Measurements from ENCODE around the gene CHI3L2. TPM values are rescaled to one million over a fixed set of nuclear protein-coding genes. Genes with fewer than 3 reads are reported as not detected.

The CHI3L2 gene
- total and polyA plus RNA-seq, 7 donors, result 0.24 to 2.2 (median 0.42) TPM

- no peaks in the 10 kb centered on the region for H3K9me3 ChIP-seq
- H3K36me3 ChIP-seq (ENCODE audit: insufficient read depth in 1 of 2, low read depth in 1 of 2), result no peaks in the 10 kb centered on the region
- WGBS, 3 donors, result 81 to 90% (median 83%) methylated on average over 5 of the region's 5 CpGs
- ATAC-seq (no peak), DNase-seq (no peak)
- no peaks in the 10 kb centered on the region for H3K4me1 ChIP-seq
- TF ChIP-seq CTCF (IDR thresholded peaks at IDR 0.05), result no peak
- intact Hi-C loops (cut with DNase I), result no loop called here
- H3K27ac ChIP-seq, result no peak overlapping the region
- H3K4me3 ChIP-seq, result no peak overlapping the region
- H3K27me3 ChIP-seq (ENCODE audit: insufficient read depth in 3 of 3, low read length in 2 of 3), result no peaks in the 10 kb centered on the region
These were observed 10.7 kb downstream of the CHI3L2 start for GRCh38 chr1:111238056-111238795.

GRCh38 chr1:111241797-111242196 is 14.3 kb downstream of the CHI3L2 start:
- Histone ChIP-seq H3K27me3 (ENCODE audit: insufficient read depth in 3 of 3, low read length in 2 of 3) (no peaks in the 10 kb centered on the region), H3K4me3 (no peak overlapping the region), H3K36me3 (ENCODE audit: insufficient read depth in 1 of 2, low read depth in 1 of 2) (no peaks in the 10 kb centered on the region), H3K4me1 (no peaks in the 10 kb centered on the region), H3K9me3 (no peaks in the 10 kb centered on the region), H3K27ac (no peak overlapping the region)
- no peak for TF ChIP-seq CTCF (IDR thresholded peaks at IDR 0.05)
- 74 to 95% (median 83%) methylated on average over 2 of the region's 2 CpGs for WGBS, 3 donors
- no peak for ATAC-seq
- intact Hi-C loops (cut with DNase I), result no loop called here
- DNase-seq, result no peak

GRCh38 chr1:111242805-111243523 is 15.5 kb downstream of the CHI3L2 start:
- Histone ChIP-seq H3K27ac (no peak overlapping the region), H3K9me3 (no peaks in the 10 kb centered on the region), H3K4me3 (no peak overlapping the region), H3K36me3 (ENCODE audit: insufficient read depth in 1 of 2, low read depth in 1 of 2) (no peaks in the 10 kb centered on the region), H3K4me1 (no peaks in the 10 kb centered on the region), H3K27me3 (ENCODE audit: insufficient read depth in 3 of 3, low read length in 2 of 3) (no peaks in the 10 kb centered on the region)
- no peak for DNase-seq
- intact Hi-C loops (cut with DNase I), result no loop called here
- no peak for TF ChIP-seq CTCF (IDR thresholded peaks at IDR 0.05)
- no peak for ATAC-seq
- WGBS, 3 donors, result 50 to 55% (median 52%) methylated on average over 4 of the region's 4 CpGs

- ATAC-seq (no peak), DNase-seq (no peak)
- no peak overlapping the region for H3K4me3 ChIP-seq
- intact Hi-C loops (cut with DNase I), result no loop called here
- H3K36me3 ChIP-seq (ENCODE audit: insufficient read depth in 1 of 2, low read depth in 1 of 2), result no peaks in the 10 kb centered on the region
- H3K27me3 ChIP-seq (ENCODE audit: insufficient read depth in 3 of 3, low read length in 2 of 3), result no peaks in the 10 kb centered on the region
- no peaks in the 10 kb centered on the region for H3K4me1 ChIP-seq
- no peaks in the 10 kb centered on the region for H3K9me3 ChIP-seq
- H3K27ac ChIP-seq, result no peak overlapping the region
- TF ChIP-seq CTCF (IDR thresholded peaks at IDR 0.05), result no peak
- 53 to 76% (median 57%) methylated on average over 5 of the region's 5 CpGs for WGBS, 3 donors
These were observed 19.8 kb downstream of the CHI3L2 start for GRCh38 chr1:111247125-111247838.
